SU-DHL-6 (cell line): ENCODE data around the gene GPR180.

Source experiments
- H2AFZ ChIP-seq: fragments of 200-600 bp; sonication (generic); 2 replicates; pipeline ENCODE4 v1.6.1; 2014; ENCODE audit warnings: low read depth, mild to moderate bottlenecking, moderate library complexity, mixed read lengths, antibody characterized with exemption, low read length; ENCODE audit not compliant: severe bottlenecking
- H3F3A ChIP-seq: fragments of 200-600 bp; shearing (Covaris generic); 2 replicates; pipeline ENCODE4 v1.6.0; 2016; ENCODE audit warnings: antibody characterized with exemption, mild to moderate bottlenecking; ENCODE audit not compliant: insufficient read depth
- H3K27ac ChIP-seq: fragments of 200-600 bp; sonication (generic); 2 replicates; pipeline ENCODE4 v1.5.1; 2016; ENCODE audit warnings: low read depth, mild to moderate bottlenecking, low read length, moderate library complexity, mixed read lengths
- H3K27me3 ChIP-seq: fragments of 200-600 bp; sonication (generic), shearing (Covaris generic); 2 replicates; pipeline ENCODE4 v1.6.0; 2014; ENCODE audit warnings: mild to moderate bottlenecking, low read length
- H3K36me3 ChIP-seq: fragments of 200-600 bp; sonication (generic); 2 replicates; pipeline ENCODE4 v1.6.1; 2014; ENCODE audit warnings: mild to moderate bottlenecking, low read length, mixed read lengths
- H3K4me2 ChIP-seq: fragments of 300-600, 200-600 bp; shearing (Covaris generic), sonication (generic); 2 replicates; pipeline ENCODE4 v1.6.0; 2014; ENCODE audit warnings: low read length, low read depth, mild to moderate bottlenecking; ENCODE audit not compliant: poor library complexity, severe bottlenecking
- H3K4me3 ChIP-seq: fragments of 200-600 bp; sonication (generic); 2 replicates; pipeline ENCODE4 v1.5.1; 2014; ENCODE audit warnings: antibody characterized with exemption, low read length, mild to moderate bottlenecking, mixed read lengths; ENCODE audit not compliant: insufficient read depth, poor library complexity, severe bottlenecking
- H3K79me2 ChIP-seq: fragments of 200-600 bp; sonication (generic); 2 replicates; pipeline ENCODE4 v1.6.1; 2014; ENCODE audit warnings: mild to moderate bottlenecking, low read length, moderate library complexity; ENCODE audit not compliant: insufficient read depth
- H3K9ac ChIP-seq: fragments of 200-600 bp; sonication (generic); 2 replicates; pipeline ENCODE4 v1.7.0; 2014; ENCODE audit warnings: mild to moderate bottlenecking, low read length
- H3K9me2 ChIP-seq: fragments of 200-600 bp; sonication (generic); replicated peaks from 2 replicates; pipeline ENCODE4 v1.6.1; 2014; ENCODE audit warnings: low read length; ENCODE audit not compliant: insufficient read depth
- H3K9me3 ChIP-seq: fragments of 200-600 bp; sonication (generic); 2 replicates; pipeline ENCODE4 v1.6.1; 2014; ENCODE audit warnings: low read length, mixed read lengths; ENCODE audit not compliant: insufficient read depth
- H4K20me1 ChIP-seq: fragments of 200-600 bp; sonication (generic); 2 replicates; pipeline ENCODE4 v1.6.1; 2014; ENCODE audit warnings: low read depth, mild to moderate bottlenecking, antibody characterized with exemption, low read length, moderate library complexity, mixed read lengths
- EZH2phosphoT487 ChIP-seq: fragments of 200-600 bp; sonication (generic), shearing (Covaris generic); conservative IDR thresholded peaks from 2 replicates; pipeline ENCODE4 v1.6.1; 2018; ENCODE audit warnings: mild to moderate bottlenecking, antibody characterized with exemption, low read length, moderate library complexity, mixed read lengths
- TF ChIP-seq, protein P1 (sequence below): fragments of 200-600 bp; sonication (generic); IDR thresholded peaks from one replicate; pipeline ENCODE4 v1.5.1; 2017; ENCODE audit warnings: antibody characterized with exemption, mild to moderate bottlenecking, low read length, moderate library complexity; ENCODE audit not compliant: insufficient read depth, poor library complexity, severe bottlenecking

GPR180 gene

DNA sequence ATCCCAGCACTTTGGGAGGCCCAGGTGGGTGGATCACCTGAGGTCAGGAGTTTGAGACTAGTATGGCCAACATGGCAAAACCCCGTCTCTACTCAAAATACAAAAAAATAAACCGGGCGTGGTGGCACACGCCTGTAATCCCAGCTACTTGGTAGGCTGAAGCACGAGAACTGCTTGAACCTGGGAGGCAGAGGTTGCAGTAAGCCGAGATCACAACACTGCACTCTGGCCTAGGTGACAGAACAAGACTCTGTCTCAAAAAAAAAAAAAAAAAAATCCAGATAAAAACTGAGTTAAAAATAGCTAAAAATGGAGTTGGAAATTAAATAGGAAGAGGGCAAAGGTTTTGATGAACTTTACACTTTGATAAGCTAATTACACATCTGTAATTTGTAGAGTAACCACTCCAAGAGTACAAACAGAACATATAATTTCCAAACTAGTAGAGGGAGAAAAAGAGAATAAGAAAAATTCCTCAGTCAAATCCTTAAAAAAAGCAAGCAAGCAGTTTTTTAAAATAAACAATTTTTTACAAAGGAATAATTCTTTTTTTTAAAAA is 16.0 kb upstream of the GPR180 start:
- 0 out of 2 replicates have a peak, but pooled peaks cover 3% of the 10 kb centered on the region for H3F3A ChIP-seq
- no peaks in the 10 kb centered on the region for H3K9me2 ChIP-seq
- H3K4me3 ChIP-seq, result no peak overlapping the region
- no peak overlapping the region for H3K9ac ChIP-seq
- no peak overlapping the region for H2AFZ ChIP-seq
- H3K36me3 ChIP-seq, result peaks cover 45% of the 10 kb centered on the region; the same call in 1 of the 2 replicates
- no peak overlapping the region for H3K4me2 ChIP-seq
- TF ChIP-seq, protein P1, sequence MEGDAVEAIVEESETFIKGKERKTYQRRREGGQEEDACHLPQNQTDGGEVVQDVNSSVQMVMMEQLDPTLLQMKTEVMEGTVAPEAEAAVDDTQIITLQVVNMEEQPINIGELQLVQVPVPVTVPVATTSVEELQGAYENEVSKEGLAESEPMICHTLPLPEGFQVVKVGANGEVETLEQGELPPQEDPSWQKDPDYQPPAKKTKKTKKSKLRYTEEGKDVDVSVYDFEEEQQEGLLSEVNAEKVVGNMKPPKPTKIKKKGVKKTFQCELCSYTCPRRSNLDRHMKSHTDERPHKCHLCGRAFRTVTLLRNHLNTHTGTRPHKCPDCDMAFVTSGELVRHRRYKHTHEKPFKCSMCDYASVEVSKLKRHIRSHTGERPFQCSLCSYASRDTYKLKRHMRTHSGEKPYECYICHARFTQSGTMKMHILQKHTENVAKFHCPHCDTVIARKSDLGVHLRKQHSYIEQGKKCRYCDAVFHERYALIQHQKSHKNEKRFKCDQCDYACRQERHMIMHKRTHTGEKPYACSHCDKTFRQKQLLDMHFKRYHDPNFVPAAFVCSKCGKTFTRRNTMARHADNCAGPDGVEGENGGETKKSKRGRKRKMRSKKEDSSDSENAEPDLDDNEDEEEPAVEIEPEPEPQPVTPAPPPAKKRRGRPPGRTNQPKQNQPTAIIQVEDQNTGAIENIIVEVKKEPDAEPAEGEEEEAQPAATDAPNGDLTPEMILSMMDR, result no peak
- TF ChIP-seq EZH2phosphoT487, result no peak
- H3K27ac ChIP-seq, result no peak overlapping the region
- no peaks in the 10 kb centered on the region for H3K9me3 ChIP-seq
- no peaks in the 10 kb centered on the region for H4K20me1 ChIP-seq
- peaks cover 10% of the 10 kb centered on the region; the same call in 1 of the 2 replicates for H3K79me2 ChIP-seq
- H3K27me3 ChIP-seq, result no peaks in the 10 kb centered on the region

GRCh38 chr13:94586371-94586770 is 15.3 kb upstream of the GPR180 start:
- Histone ChIP-seq H3K36me3 (peaks cover 43% of the 10 kb centered on the region; the same call in 1 of the 2 replicates), H3K4me2 (no peak overlapping the region), H3K79me2 (peaks cover 16% of the 10 kb centered on the region; the same call in 1 of the 2 replicates), H3K9me2 (no peaks in the 10 kb centered on the region), H4K20me1 (no peaks in the 10 kb centered on the region), H3F3A (0 out of 2 replicates have a peak, but pooled peaks cover 3% of the 10 kb centered on the region), H3K27ac (no peak overlapping the region), H3K4me3 (no peak overlapping the region), H3K27me3 (no peaks in the 10 kb centered on the region), H3K9ac (no peak overlapping the region), H3K9me3 (no peaks in the 10 kb centered on the region), H2AFZ (no peak overlapping the region)
- no peak for TF ChIP-seq EZH2phosphoT487
- TF ChIP-seq, protein P1, result no peak

GRCh38 chr13:94588541-94588940 is 13.1 kb upstream of the GPR180 start:
- Histone ChIP-seq H3K27ac (no peak overlapping the region), H3K9me3 (no peaks in the 10 kb centered on the region), H3K4me3 (no peak overlapping the region), H3K79me2 (peaks cover 24% of the 10 kb centered on the region), H3K9ac (no peak overlapping the region), H4K20me1 (no peaks in the 10 kb centered on the region), H3K27me3 (no peaks in the 10 kb centered on the region), H3F3A (0 out of 2 replicates have a peak, but pooled peaks cover 3% of the 10 kb centered on the region), H3K4me2 (no peak overlapping the region), H2AFZ (no peak overlapping the region), H3K9me2 (no peaks in the 10 kb centered on the region), H3K36me3 (peaks cover 41% of the 10 kb centered on the region; the same call in 1 of the 2 replicates)
- no peak for TF ChIP-seq EZH2phosphoT487
- TF ChIP-seq, protein P1, result no peak
